Testis (tissue), 3 donors: Measurements from ENCODE around the gene TTLL1. TPM values are rescaled to one million over a fixed set of nuclear protein-coding genes. Genes with fewer than 3 reads are reported as not detected.

ENCODE experiments used
- DNase-seq: peaks from one replicate; pipeline ENCODE4 v3.0.0-alpha.2; 2019
- H3K27ac ChIP-seq, 2 donors: fragments of 200-600 bp; sonication (generic); one replicate each; pipeline ENCODE4 v1.5.1; 2019
- H3K27me3 ChIP-seq: fragments of 200-600 bp; sonication (generic); one replicate; pipeline ENCODE4 v1.5.1; 2019
- H3K36me3 ChIP-seq: fragments of 200-600 bp; sonication (generic); one replicate; pipeline ENCODE4 v1.5.1; 2017; ENCODE audit warnings: low read depth; ENCODE audit errors: missing control alignments
- H3K4me1 ChIP-seq: fragments of 200-600 bp; sonication (generic); one replicate; pipeline ENCODE4 v1.5.1; 2019
- H3K4me3 ChIP-seq, 2 donors: fragments of 200-600 bp; sonication (generic); one replicate each; pipeline ENCODE4 v1.5.1; 2017 to 2019
- H3K9me3 ChIP-seq: fragments of 200-600 bp; sonication (generic); one replicate; pipeline ENCODE4 v1.5.1; 2017
- POLR2A ChIP-seq: fragments of 450-650 bp; IDR thresholded peaks from one replicate; pipeline ENCODE4 v1.6.1; 2017; ENCODE audit warnings: antibody characterized with exemption, mild to moderate bottlenecking, moderate library complexity
- WGBS, 2 donors: methylation state at CpG; one replicate each; pipeline ENCODE4 v1.1.5; 2018; 5-methylcytosine and 5-hydroxymethylcytosine counted together
- intact Hi-C: fragments of 100-400 bp; cut with DNase I; formaldehyde crosslinking; loops from one replicate; pipeline ENCODE4 v1.15.1; 2023; ENCODE audit warnings: low total_unique reads
- polyA plus RNA-seq: library from polyadenylated mRNA; stranded (reverse); fragments of 350-450 nt; fragmentation: Illumina TruSeq; extraction: RNeasy Lipid Tissue Mini Kit (QIAGEN cat#74804); gene quantifications from one replicate; pipeline ENCODE4 v1.2.3, GENCODE V29; 2014; ENCODE audit warnings: low read depth, low replicate concordance; ENCODE audit not compliant: insufficient read depth
- total RNA-seq, 2 donors: library from RNA; depleted of rRNA; stranded (reverse); fragments of >200 nt; gene quantifications; one replicate each; pipeline ENCODE4 v1.2.3, GENCODE V29; 2016
- TF ChIP-seq, protein P1 (sequence below), 3 experiments: fragments of 450-650 bp in 2 of 3; fragments of 200-600 bp in 1 of 3; sonication (generic) in 1 of 3; IDR thresholded peaks; one replicate each; pipeline ENCODE4 v1.5.1; 2016 to 2019; ENCODE audit warnings: antibody characterized with exemption in 3 of 3, mild to moderate bottlenecking in 2 of 3, moderate library complexity in 1 of 3

TTLL1 gene
- total and polyA plus RNA-seq, 3 donors from 2014 or later, result 22.5 to 30.0 (median 28.9) TPM

DNA sequence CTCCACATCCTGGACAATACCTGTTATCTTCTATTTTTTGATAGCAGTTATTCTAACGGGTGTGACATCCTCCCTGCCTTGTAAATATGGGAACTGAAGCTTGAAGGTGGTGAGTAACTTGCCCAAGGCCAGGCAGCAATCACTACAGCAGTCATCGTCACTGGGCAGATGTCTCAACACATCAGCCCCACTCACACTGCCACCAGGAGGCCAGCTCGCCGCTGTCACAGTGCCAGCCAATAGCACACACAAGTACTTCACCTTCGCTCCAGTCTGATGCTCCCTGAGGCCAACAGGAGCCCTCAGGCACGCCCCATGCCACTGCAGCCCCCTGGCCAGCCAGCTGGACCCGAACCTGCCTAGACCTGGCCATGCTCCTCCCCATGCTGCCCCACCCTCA is 4.9 kb upstream of the TTLL1 start:
- no peak overlapping the region for H3K4me3 ChIP-seq
- intact Hi-C loops, result no loop called here
- H3K27ac ChIP-seq, result no peak overlapping the region
- H3K9me3 ChIP-seq, result no peaks in the 10 kb centered on the region
- WGBS, 2 donors, result 59 to 76% methylated on average over 7 of the region's 7 CpGs
- H3K4me1 ChIP-seq, result peaks cover 5% of the 10 kb centered on the region
- no peaks in the 10 kb centered on the region for H3K27me3 ChIP-seq
- DNase-seq, result peak; percentile 20
- no peaks in the 10 kb centered on the region for H3K36me3 ChIP-seq
- TF ChIP-seq, protein P1, sequence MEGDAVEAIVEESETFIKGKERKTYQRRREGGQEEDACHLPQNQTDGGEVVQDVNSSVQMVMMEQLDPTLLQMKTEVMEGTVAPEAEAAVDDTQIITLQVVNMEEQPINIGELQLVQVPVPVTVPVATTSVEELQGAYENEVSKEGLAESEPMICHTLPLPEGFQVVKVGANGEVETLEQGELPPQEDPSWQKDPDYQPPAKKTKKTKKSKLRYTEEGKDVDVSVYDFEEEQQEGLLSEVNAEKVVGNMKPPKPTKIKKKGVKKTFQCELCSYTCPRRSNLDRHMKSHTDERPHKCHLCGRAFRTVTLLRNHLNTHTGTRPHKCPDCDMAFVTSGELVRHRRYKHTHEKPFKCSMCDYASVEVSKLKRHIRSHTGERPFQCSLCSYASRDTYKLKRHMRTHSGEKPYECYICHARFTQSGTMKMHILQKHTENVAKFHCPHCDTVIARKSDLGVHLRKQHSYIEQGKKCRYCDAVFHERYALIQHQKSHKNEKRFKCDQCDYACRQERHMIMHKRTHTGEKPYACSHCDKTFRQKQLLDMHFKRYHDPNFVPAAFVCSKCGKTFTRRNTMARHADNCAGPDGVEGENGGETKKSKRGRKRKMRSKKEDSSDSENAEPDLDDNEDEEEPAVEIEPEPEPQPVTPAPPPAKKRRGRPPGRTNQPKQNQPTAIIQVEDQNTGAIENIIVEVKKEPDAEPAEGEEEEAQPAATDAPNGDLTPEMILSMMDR (IDR thresholded peaks at IDR 0.05), result no peak
- no peak for TF ChIP-seq POLR2A

DNA sequence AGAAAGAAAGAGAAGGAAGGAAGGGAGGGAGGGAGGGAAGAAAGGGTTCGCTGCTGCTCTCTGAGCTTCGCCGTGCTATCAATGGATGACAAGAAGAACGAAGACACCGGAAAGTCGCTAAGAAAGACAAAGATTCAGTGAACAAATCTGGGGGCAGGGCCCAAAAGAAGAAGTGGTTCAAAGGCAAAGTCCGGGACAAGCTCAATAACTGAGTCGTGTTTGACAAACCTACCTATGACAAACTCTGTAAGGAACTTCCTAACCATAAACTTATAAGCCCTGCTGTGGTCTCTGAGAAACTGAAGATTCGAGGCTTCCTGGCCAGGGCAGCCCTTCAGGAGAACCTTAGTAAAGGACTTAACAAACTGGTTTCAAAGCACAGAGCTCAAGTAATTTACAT is 2.9 kb upstream of the TTLL1 start:
- intact Hi-C loops, result no loop called here
- Histone ChIP-seq H3K27me3 (no peaks in the 10 kb centered on the region), H3K4me1 (peaks cover 5% of the 10 kb centered on the region), H3K27ac (no peak overlapping the region), H3K36me3 (no peaks in the 10 kb centered on the region), H3K4me3 (no peak overlapping the region), H3K9me3 (no peaks in the 10 kb centered on the region)
- whole genome bisulfite sequencing, 2 donors, result 71 to 89% methylated on average over 9 of the region's 9 CpGs
- TF ChIP-seq POLR2A, result no peak
- TF ChIP-seq, protein P1 (IDR thresholded peaks at IDR 0.05), result no peak
- DNase-seq, result no peak

DNA sequence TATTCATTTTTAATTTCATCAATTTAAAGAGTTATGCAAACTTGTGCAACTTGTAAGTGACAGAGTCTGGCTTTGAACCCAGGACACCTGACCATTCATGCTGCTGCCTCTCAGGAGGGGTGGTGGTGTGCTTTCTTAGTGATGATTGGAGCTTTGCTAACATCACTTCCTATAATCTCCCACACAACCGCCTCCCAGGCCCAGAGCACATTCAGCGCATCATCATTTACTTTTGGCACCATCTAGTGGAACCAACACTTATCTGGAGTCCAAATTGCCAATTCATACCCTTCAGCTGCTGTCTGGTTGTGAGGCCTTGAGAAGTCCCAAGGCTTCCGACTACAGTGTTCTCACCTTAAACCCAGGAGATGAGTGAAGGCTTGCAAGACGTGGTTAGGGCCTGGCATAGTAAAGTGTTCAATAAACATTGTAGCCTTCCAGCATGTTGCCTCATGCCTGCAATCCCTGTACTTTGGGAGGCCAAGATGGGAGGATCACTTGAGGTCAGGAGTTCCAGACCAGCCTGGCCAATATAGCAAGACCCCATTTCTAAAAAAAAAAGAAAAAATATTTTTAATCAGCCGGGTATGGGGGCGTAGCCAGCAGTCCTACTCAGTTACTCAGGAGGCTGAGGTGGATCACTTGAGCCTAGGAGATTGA is 1.1 kb upstream of the TTLL1 start:
- intact Hi-C loops, result no loop called here
- TF ChIP-seq POLR2A, result no peak
- TF ChIP-seq, protein P1 (IDR thresholded peaks at IDR 0.05), result peak in 1 of 3 experiments; percentile 32
- no peak overlapping the region for H3K4me3 ChIP-seq
- 32 to 34% methylated on average over 6 of the region's 6 CpGs for WGBS, 2 donors
- H3K9me3 ChIP-seq, result no peaks in the 10 kb centered on the region
- H3K4me1 ChIP-seq, result peaks cover 5% of the 10 kb centered on the region
- DNase-seq, result peak; percentile 76
- no peak overlapping the region for H3K27ac ChIP-seq
- no peaks in the 10 kb centered on the region for H3K27me3 ChIP-seq
- H3K36me3 ChIP-seq, result no peaks in the 10 kb centered on the region

DNA sequence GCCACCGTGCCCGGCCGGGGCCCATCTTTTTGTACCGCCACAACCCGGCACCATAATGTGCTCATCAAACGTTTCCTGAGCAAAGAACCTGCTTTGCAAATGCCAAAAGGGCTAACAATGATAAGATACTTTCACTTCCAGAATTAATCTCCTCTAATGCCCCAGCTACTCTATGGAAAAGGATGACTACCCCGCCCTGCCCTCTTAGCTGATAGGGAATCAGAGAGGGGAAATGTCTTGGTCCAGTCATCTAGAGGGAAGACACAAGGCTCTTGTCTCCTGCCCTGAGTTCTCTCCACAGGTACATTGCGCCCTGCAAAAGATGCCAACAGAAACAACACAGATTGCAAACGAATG is 586 bp downstream of the TTLL1 start:
- 46 to 59% methylated on average over 9 of the region's 9 CpGs for whole genome bisulfite sequencing, 2 donors
- Histone ChIP-seq H3K36me3 (no peaks in the 10 kb centered on the region), H3K27ac (peak overlapping the region in 1 of 2 donors; percentile 18), H3K27me3 (no peaks in the 10 kb centered on the region), H3K9me3 (no peaks in the 10 kb centered on the region), H3K4me3 (peak overlapping the region; percentile 67 to 89), H3K4me1 (peaks cover 5% of the 10 kb centered on the region)
- no peak for DNase-seq
- TF ChIP-seq, protein P1 (IDR thresholded peaks at IDR 0.05), result no peak
- no peak for TF ChIP-seq POLR2A
- intact Hi-C loops, result no loop called here
